H1 (cell line): ENCODE measurements around the gene GNAQ. TPM values are rescaled to one million over a fixed set of nuclear protein-coding genes. Genes with fewer than 3 reads are reported as not detected.

Experiments used
- ATF2 ChIP-seq: IDR thresholded peaks from 2 replicates; pipeline ENCODE4 v1.6.1; 2012; ENCODE audit warnings: low read length, inconsistent platforms
- CHD7 ChIP-seq: fragments of 300-600 bp; sonication (generic); IDR thresholded peaks from 2 replicates; pipeline ENCODE4 v1.7.1; 2012; ENCODE audit warnings: low read length, moderate library complexity, mild to moderate bottlenecking, inconsistent platforms; ENCODE audit not compliant: insufficient replicate concordance
- EP300 ChIP-seq, 2 experiments: IDR thresholded peaks; 1 replicate in 1 of 2; 2 replicates in 1 of 2; pipeline ENCODE4 v1.6.1; 2011 to 2012; ENCODE audit warnings: low read depth in 2 of 2, low read length in 2 of 2, mild to moderate bottlenecking in 2 of 2, borderline replicate concordance in 1 of 2, inconsistent platforms in 1 of 2, moderate library complexity in 1 of 2
- FOSL1 ChIP-seq: IDR thresholded peaks from 2 replicates; pipeline ENCODE4 v1.6.1; 2011; ENCODE audit warnings: mild to moderate bottlenecking, low read depth, low read length, moderate library complexity; ENCODE audit not compliant: insufficient read depth
- KDM1A ChIP-seq: fragments of 200-600, 300-600 bp; sonication (generic); IDR thresholded peaks from 2 replicates; pipeline ENCODE4 v1.7.1; 2016; ENCODE audit warnings: mild to moderate bottlenecking, low read length, borderline replicate concordance
- SRF ChIP-seq: IDR thresholded peaks from 2 replicates; pipeline ENCODE4 v1.6.1; 2011; ENCODE audit warnings: mild to moderate bottlenecking, low read depth, low read length, moderate library complexity
- SUZ12 ChIP-seq: fragments of 200-600 bp; sonication (generic); IDR thresholded peaks from 2 replicates; pipeline ENCODE4 v1.6.1; 2012; ENCODE audit warnings: mild to moderate bottlenecking, inconsistent platforms, low read length, moderate library complexity, mixed read lengths
- TBP ChIP-seq: IDR thresholded peaks from 2 replicates; pipeline ENCODE4 v1.6.1; 2011; ENCODE audit warnings: low read depth, low read length, improper control_type of control experiment
- polyA plus RNA-seq, 7 experiments: library from polyadenylated mRNA; depleted of rRNA in 3 of 7; stranded (reverse) in 5 of 7; unstranded in 2 of 7; fragments of >200 nt in 5 of 7; fragments of 200-250 nt in 2 of 7; gene quantifications; 1 replicate in 5 of 7; 2 replicates in 1 of 7; 4 replicates in 1 of 7; pipeline versions ENCODE4 v1.2.1 to v1.2.3, GENCODE V29; 2011 to 2013; ENCODE audit warnings: missing spikeins in 2 of 7, mixed read lengths in 2 of 7
- total RNA-seq: library from RNA; stranded (reverse); fragmentation: NEBNext Ultra II Directional; extraction: Animal tissue kit (Norgen Biotek cat#: 25700); gene quantifications from 2 replicates; pipeline ENCODE4 v1.2.1, GENCODE V29; 2021

GNAQ gene
- total and polyA plus RNA-seq, 2 of the 8 experiments (the other 6 are each of a cell fraction or from before 2014, with no cell fraction given): 22.8 to 63.8 TPM

GRCh38 chr9:78014776-78015175 lies 16.8 kb downstream of the GNAQ start (continued):
- TF ChIP-seq CHD7 (no peak), EP300 (IDR thresholded peaks at IDR 0.05; ENCODE audit: borderline replicate concordance in 1 of 2, low read depth in 2 of 2, low read length in 2 of 2) (no peak), ATF2 (no peak), FOSL1 (no peak), SRF (no peak), KDM1A (no peak), SUZ12 (no peak), TBP (no peak)
- TF ChIP-seq, all 59 proteins: peak for 0
